H1 (cell line): Measurements from ENCODE around the gene PEX1. TPM values are rescaled to one million over a fixed set of nuclear protein-coding genes. Genes with fewer than 3 reads are reported as not detected.
"Not testable (repeated sequence)": the region's sequence is repeated elsewhere in the genome, so short reads cannot be mapped to it uniquely, and the experiment has no call there.

Experiments used
- CTCF ChIA-PET: fragments of 300-600 bp; sonication (Branson Sonifier 250); formaldehyde crosslinking; loops from one replicate; lab custom pipeline; 2021; ENCODE audit not compliant: partially characterized antibody; lab: Charles Lee
- POLR2A ChIA-PET: fragments of 300-600 bp; sonication (Branson Sonifier 250); formaldehyde crosslinking; loops from one replicate; lab custom pipeline; 2021; ENCODE audit warnings: inconsistent platforms; ENCODE audit not compliant: partially characterized antibody; lab: Charles Lee
- DNase-seq, 2 experiments: peaks; one replicate each; pipeline versions ENCODE4 v3.0.0 to v3.0.0-alpha.2; 2010 to 2022; ENCODE audit warnings: low spot score in 2 of 2, low read depth in 1 of 2, mixed read lengths in 1 of 2
- FAIRE-seq: peaks from 2 replicates; lab custom pipeline; 2011; peaks lifted over from hg19 to GRCh38; lab: Jason Lieb, UNC
- H2AFZ ChIP-seq: 2 replicates; pipeline ENCODE4 v1.8.1; 2012; ENCODE audit warnings: low read length, inconsistent platforms
- H2AK5ac ChIP-seq: 2 replicates; pipeline ENCODE4 v1.6.1; 2013; ENCODE audit warnings: low read depth, low read length
- H2BK120ac ChIP-seq: replicated peaks from 2 replicates; pipeline ENCODE3; 2013; ENCODE audit warnings: low read depth, low read length, inconsistent platforms
- H2BK12ac ChIP-seq: 2 replicates; pipeline ENCODE4 v1.6.1; 2013; ENCODE audit warnings: low read depth, low read length
- H2BK15ac ChIP-seq: 2 replicates; pipeline ENCODE4 v1.6.1; 2013; ENCODE audit warnings: low read length
- H2BK20ac ChIP-seq: 2 replicates; pipeline ENCODE4 v1.6.1; 2013; ENCODE audit warnings: low read length
- H2BK5ac ChIP-seq: 2 replicates; pipeline ENCODE4 v1.6.1; 2013; ENCODE audit warnings: low read depth, low read length
- H3K14ac ChIP-seq: 2 replicates; pipeline ENCODE4 v1.6.1; 2013; ENCODE audit warnings: inconsistent platforms; ENCODE audit not compliant: insufficient read length
- H3K18ac ChIP-seq: 2 replicates; pipeline ENCODE4 v1.6.1; 2013; ENCODE audit warnings: low read length; ENCODE audit errors: extremely low read depth
- H3K23ac ChIP-seq: 2 replicates; pipeline ENCODE4 v1.6.1; 2013; ENCODE audit warnings: inconsistent platforms; ENCODE audit not compliant: insufficient read length
- H3K23me2 ChIP-seq: 2 replicates; pipeline ENCODE4 v1.6.1; 2013; ENCODE audit warnings: low read depth, low read length
- H3K27ac ChIP-seq: 2 replicates; pipeline ENCODE4 v1.6.1; 2011; ENCODE audit warnings: low read depth, low read length, inconsistent platforms
- H3K27me3 ChIP-seq, 4 experiments: replicated peaks in 1 of 4; 1 replicate in 1 of 4; 2 replicates in 3 of 4; pipeline versions ENCODE4 v1.6.1 to v1.8.1; 2011 to 2013; ENCODE audit warnings: low read length in 3 of 4, mild to moderate bottlenecking in 3 of 4, inconsistent platforms in 2 of 4, mixed read lengths in 2 of 4, moderate library complexity in 1 of 4; ENCODE audit not compliant: control insufficient read depth in 3 of 4, insufficient read depth in 3 of 4; ENCODE audit errors: extremely low read depth in 1 of 4
- H3K36me3 ChIP-seq, 4 experiments: 2 replicates each; pipeline versions ENCODE4 v1.6.1 to v1.8.1; 2011 to 2013; ENCODE audit warnings: mild to moderate bottlenecking in 4 of 4, low read length in 3 of 4, moderate library complexity in 2 of 4, control low read depth in 1 of 4, inconsistent platforms in 1 of 4; ENCODE audit not compliant: insufficient read depth in 4 of 4, control insufficient read depth in 2 of 4
- H3K4ac ChIP-seq: replicated peaks from 2 replicates; pipeline ENCODE3; 2013; ENCODE audit warnings: low read length, low read depth, mixed read lengths, inconsistent platforms; ENCODE audit not compliant: insufficient read length
- H3K4me1 ChIP-seq, 4 experiments: replicated peaks in 1 of 4; 1 replicate in 1 of 4; 2 replicates in 3 of 4; pipeline versions ENCODE4 v1.6.1 to v1.8.1; 2011 to 2013; ENCODE audit warnings: low read length in 3 of 4, inconsistent platforms in 2 of 4, mixed read lengths in 1 of 4; ENCODE audit not compliant: insufficient read depth in 4 of 4, control insufficient read depth in 3 of 4
- H3K4me2 ChIP-seq, 2 experiments: 2 replicates each; pipeline versions ENCODE4 v1.6.1 to v1.8.1; 2011 to 2013; ENCODE audit warnings: low read depth in 2 of 2, low read length in 2 of 2, control low read depth in 1 of 2, inconsistent platforms in 1 of 2, mild to moderate bottlenecking in 1 of 2; ENCODE audit not compliant: insufficient read depth in 1 of 2
- H3K4me3 ChIP-seq, 4 experiments: fragments of 200-600, 300-600 bp in 1 of 4; sonication (generic), shearing (Covaris generic), sonication (Bioruptor Twin) in 1 of 4; 2 replicates each; pipeline versions ENCODE4 v1.5.1 to v1.8.1; 2011 to 2016; ENCODE audit warnings: low read length in 4 of 4, low read depth in 3 of 4, control low read depth in 2 of 4, inconsistent platforms in 2 of 4, mild to moderate bottlenecking in 2 of 4, mixed read lengths in 1 of 4, moderate library complexity in 1 of 4; ENCODE audit not compliant: insufficient read depth in 2 of 4; ENCODE audit errors: extremely low read depth in 1 of 4
- H3K56ac ChIP-seq: replicated peaks from 2 replicates; pipeline ENCODE3; 2013; ENCODE audit warnings: low read depth, mild to moderate bottlenecking, mixed read lengths, low read length, inconsistent platforms; ENCODE audit not compliant: insufficient read length
- H3K79me1 ChIP-seq: 2 replicates; pipeline ENCODE4 v1.6.1; 2013; ENCODE audit warnings: low read depth, low read length, control low read depth
- H3K79me2 ChIP-seq, 2 experiments: 2 replicates each; pipeline versions ENCODE4 v1.6.1 to v1.8.1; 2012 to 2013; ENCODE audit warnings: low read length in 2 of 2, mild to moderate bottlenecking in 2 of 2, inconsistent platforms in 1 of 2; ENCODE audit not compliant: insufficient read depth in 2 of 2, control insufficient read depth in 1 of 2
- H3K9ac ChIP-seq, 4 experiments: replicated peaks in 1 of 4; 1 replicate in 1 of 4; 2 replicates in 3 of 4; pipeline versions ENCODE4 v1.6.1 to v1.8.1; 2011 to 2013; ENCODE audit warnings: low read depth in 3 of 4, low read length in 3 of 4, control low read depth in 2 of 4, mild to moderate bottlenecking in 2 of 4, moderate library complexity in 2 of 4, inconsistent platforms in 1 of 4; ENCODE audit errors: extremely low read depth in 1 of 4
- H3K9me3 ChIP-seq, 2 experiments: 2 replicates each; pipeline versions ENCODE4 v1.6.1 to v1.8.1; 2012 to 2013; ENCODE audit warnings: mild to moderate bottlenecking in 2 of 2, moderate library complexity in 2 of 2, control low read depth in 1 of 2, inconsistent platforms in 1 of 2, low read depth in 1 of 2, low read length in 1 of 2, mixed read lengths in 1 of 2; ENCODE audit not compliant: insufficient read depth in 2 of 2
- H4K20me1 ChIP-seq, 2 experiments: replicated peaks in 1 of 2; 2 replicates each; pipeline versions ENCODE3 to v1.8.1; 2011 to 2013; ENCODE audit warnings: inconsistent platforms in 2 of 2, low read length in 2 of 2, mild to moderate bottlenecking in 1 of 2; ENCODE audit not compliant: insufficient read depth in 2 of 2, control insufficient read depth in 1 of 2
- H4K5ac ChIP-seq: 2 replicates; pipeline ENCODE4 v1.6.1; 2013; ENCODE audit warnings: low read length, low read depth, mixed read lengths, inconsistent platforms; ENCODE audit not compliant: insufficient read length
- H4K8ac ChIP-seq: 2 replicates; pipeline ENCODE4 v1.8.0; 2013; ENCODE audit warnings: mild to moderate bottlenecking, moderate library complexity, low read length, inconsistent platforms; ENCODE audit not compliant: insufficient read depth; ENCODE audit errors: extremely low read depth
- H4K91ac ChIP-seq: replicated peaks from 2 replicates; pipeline ENCODE3; 2013; ENCODE audit warnings: low read length, mixed read lengths, inconsistent platforms; ENCODE audit not compliant: insufficient read length
- WGBS, 2 experiments: shearing (Covaris generic) in 1 of 2; methylation state at CpG; one replicate each; pipeline versions ENCODE4 v1.1.6 to v1.1.7; 2013 to 2015; ENCODE audit warnings: low lambda C conversion rate in 2 of 2, mixed read lengths in 2 of 2, inconsistent platforms in 1 of 2, low coverage in 1 of 2, missing lambda C conversion rate in 1 of 2; ENCODE audit not compliant: insufficient replicate concordance in 2 of 2, insufficient coverage in 1 of 2, insufficient read length in 1 of 2; ENCODE audit errors: extremely low coverage in 1 of 2, missing lambda C conversion rate in 1 of 2; 5-methylcytosine and 5-hydroxymethylcytosine counted together
- polyA plus RNA-seq, 7 experiments: library from polyadenylated mRNA; depleted of rRNA in 3 of 7; stranded (reverse) in 5 of 7; unstranded in 2 of 7; fragments of >200 nt in 5 of 7; fragments of 200-250 nt in 2 of 7; gene quantifications; 1 replicate in 5 of 7; 2 replicates in 1 of 7; 4 replicates in 1 of 7; pipeline versions ENCODE4 v1.2.1 to v1.2.3, GENCODE V29; 2011 to 2013; ENCODE audit warnings: missing spikeins in 2 of 7, mixed read lengths in 2 of 7
- total RNA-seq: library from RNA; stranded (reverse); fragmentation: NEBNext Ultra II Directional; extraction: Animal tissue kit (Norgen Biotek cat#: 25700); gene quantifications from 2 replicates; pipeline ENCODE4 v1.2.1, GENCODE V29; 2021

PEX1 gene
- total and polyA plus RNA-seq, 2 of the 8 experiments (the other 6 are each of a cell fraction or from before 2014, with no cell fraction given): 16.4 to 23.9 TPM

DNA sequence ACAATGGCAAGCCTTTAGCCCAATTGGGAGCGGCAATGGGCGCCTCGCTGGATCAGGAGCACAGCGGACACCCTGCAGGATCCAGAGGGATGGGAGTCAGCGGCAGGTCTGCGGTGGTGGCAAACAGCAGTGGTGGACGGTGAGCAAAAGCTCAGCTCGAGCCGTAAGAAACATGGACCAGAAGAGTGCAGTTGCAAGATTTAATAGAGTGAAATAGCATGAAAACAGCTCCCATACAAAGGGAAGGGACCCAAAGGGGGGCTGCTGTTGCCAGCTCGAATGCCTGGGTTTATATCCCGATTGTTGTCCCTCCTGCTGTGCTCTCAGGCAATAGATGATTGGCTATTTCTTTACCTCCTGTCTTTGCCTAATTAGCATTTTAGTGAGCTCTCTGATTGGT lies 50.6 kb downstream of the PEX1 start, which contains the start of gene ERVW-1:
Gene ERVW-1 (minus strand): TSS at position 266 of the 400 bp plus-strand sequence. CDS start 7,565 bp downstream, outside the sequence.
- H3K79me2 ChIP-seq, H3K36me3 ChIP-seq, FAIRE-seq, H3K23ac ChIP-seq, H3K27ac ChIP-seq, H3K4ac ChIP-seq, H3K4me3 ChIP-seq, H3K14ac ChIP-seq, H2AFZ ChIP-seq, H2BK15ac ChIP-seq, H3K4me1 ChIP-seq, POLR2A ChIA-PET, H3K56ac ChIP-seq, DNase-seq, H4K20me1 ChIP-seq, H3K23me2 ChIP-seq, H2BK5ac ChIP-seq, H3K18ac ChIP-seq, H4K8ac ChIP-seq, H3K4me2 ChIP-seq, H2BK120ac ChIP-seq, H3K79me1 ChIP-seq, H3K27me3 ChIP-seq, H3K9me3 ChIP-seq, H4K91ac ChIP-seq, H2AK5ac ChIP-seq, H4K5ac ChIP-seq, H3K9ac ChIP-seq: not testable (repeated sequence)
- Histone ChIP-seq H2BK12ac (0 out of 2 replicates have a peak within 1 kb of the TSS, but pooled peaks have one; percentile 9), H2BK20ac (0 out of 2 replicates have a peak within 1 kb of the TSS, but pooled peaks have one; percentile 32)
- WGBS, 2 experiments: 95% methylated on average over 11 of the region's 11 CpGs; no CpG with 5 or more reads in 1 of the 2 experiments
- CTCF ChIA-PET: interaction anchor here (1.0 to 1.4 kb wide), 4 partner anchors 9 to 298 kb away, joined by 3 to 7 read pairs (median 3); partner anchors contain the start of gene LRRD1
